Epithelial cell of esophagus (primary cell): Measurements from ENCODE around the gene PCCA.

Source experiments
- DNase-seq: peaks from one replicate; pipeline ENCODE4 v3.0.0; 2010; ENCODE audit warnings: low read depth
- H3K4me3 ChIP-seq: 2 replicates; pipeline ENCODE4 v1.5.1; 2011; ENCODE audit warnings: mild to moderate bottlenecking, low read length, control low read depth
- TF ChIP-seq, protein P1 (sequence below): IDR thresholded peaks from 2 replicates; pipeline ENCODE4 v1.5.1; 2011; ENCODE audit warnings: low read depth, mild to moderate bottlenecking, low read length, control low read depth, inconsistent platforms; ENCODE audit not compliant: insufficient read depth; ENCODE audit errors: missing control alignments

Gene PCCA

DNA sequence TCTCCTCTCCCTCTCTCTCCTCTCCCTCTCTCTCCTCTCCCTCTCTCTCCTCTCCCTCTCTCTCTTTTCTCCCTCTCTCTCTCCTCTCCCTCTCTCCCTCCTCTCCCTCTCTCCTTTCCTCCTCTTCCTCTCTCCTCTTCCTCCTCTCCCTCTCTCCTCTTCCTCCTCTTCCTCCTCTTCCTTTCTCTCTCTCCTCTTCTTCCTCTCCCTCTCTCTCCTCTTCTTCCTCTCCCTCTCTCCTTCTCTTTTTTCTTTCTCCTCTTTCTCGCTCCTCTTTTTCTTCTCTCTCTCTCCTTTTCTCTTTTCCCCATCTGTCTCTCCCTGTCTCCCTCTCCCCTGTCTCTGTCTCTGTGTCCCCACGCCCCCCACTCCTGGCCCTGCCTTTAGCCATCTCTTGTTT lies 363.0 kb downstream of the PCCA start:
- TF ChIP-seq, protein P1, sequence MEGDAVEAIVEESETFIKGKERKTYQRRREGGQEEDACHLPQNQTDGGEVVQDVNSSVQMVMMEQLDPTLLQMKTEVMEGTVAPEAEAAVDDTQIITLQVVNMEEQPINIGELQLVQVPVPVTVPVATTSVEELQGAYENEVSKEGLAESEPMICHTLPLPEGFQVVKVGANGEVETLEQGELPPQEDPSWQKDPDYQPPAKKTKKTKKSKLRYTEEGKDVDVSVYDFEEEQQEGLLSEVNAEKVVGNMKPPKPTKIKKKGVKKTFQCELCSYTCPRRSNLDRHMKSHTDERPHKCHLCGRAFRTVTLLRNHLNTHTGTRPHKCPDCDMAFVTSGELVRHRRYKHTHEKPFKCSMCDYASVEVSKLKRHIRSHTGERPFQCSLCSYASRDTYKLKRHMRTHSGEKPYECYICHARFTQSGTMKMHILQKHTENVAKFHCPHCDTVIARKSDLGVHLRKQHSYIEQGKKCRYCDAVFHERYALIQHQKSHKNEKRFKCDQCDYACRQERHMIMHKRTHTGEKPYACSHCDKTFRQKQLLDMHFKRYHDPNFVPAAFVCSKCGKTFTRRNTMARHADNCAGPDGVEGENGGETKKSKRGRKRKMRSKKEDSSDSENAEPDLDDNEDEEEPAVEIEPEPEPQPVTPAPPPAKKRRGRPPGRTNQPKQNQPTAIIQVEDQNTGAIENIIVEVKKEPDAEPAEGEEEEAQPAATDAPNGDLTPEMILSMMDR: no peak
- H3K4me3 ChIP-seq: no peak overlapping the region
- no peak for DNase-seq

DNA sequence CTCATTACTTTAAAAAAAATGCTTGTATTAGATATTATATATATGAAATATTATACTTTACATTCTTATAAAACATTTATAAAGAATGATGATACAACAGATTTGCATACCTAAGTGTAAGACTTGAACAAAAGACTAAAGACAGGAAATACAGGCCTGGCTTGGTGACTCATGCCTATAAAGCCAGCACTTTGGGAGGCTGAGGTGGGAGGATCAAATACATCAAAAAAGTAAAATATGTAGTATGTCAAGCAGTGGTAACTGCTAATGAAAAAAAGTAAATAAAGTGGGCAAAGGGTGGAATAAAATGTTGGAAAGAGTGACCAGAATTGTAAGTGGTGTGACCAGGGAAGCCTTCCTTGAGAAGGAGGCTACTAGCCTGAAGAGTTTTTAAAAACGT lies 366.0 kb downstream of the PCCA start:
- H3K4me3 ChIP-seq: no peak overlapping the region
- TF ChIP-seq, protein P1: no peak
- DNase-seq: peak; percentile 86

DNA sequence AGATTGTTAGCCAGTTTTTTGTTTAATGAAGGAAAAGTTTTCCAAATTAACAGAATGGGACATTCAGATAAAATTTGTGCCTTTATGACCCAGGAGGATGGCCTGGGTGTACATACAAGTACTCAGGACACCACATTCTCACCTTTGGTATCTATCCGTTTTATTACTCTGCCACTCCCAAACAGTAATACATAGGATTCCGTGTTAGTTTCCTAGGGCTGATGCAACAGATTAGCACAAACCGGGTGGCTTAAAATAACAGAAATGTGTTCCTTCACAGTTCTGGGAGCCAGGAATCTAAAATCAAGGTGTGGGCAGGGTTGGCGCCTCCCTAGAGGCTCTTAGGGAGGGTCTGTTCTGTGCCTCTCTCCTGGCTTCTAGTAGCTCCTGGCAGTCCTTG lies 369.8 kb downstream of the PCCA start:
- no peak overlapping the region for H3K4me3 ChIP-seq
- TF ChIP-seq, protein P1: no peak
- no peak for DNase-seq

DNA sequence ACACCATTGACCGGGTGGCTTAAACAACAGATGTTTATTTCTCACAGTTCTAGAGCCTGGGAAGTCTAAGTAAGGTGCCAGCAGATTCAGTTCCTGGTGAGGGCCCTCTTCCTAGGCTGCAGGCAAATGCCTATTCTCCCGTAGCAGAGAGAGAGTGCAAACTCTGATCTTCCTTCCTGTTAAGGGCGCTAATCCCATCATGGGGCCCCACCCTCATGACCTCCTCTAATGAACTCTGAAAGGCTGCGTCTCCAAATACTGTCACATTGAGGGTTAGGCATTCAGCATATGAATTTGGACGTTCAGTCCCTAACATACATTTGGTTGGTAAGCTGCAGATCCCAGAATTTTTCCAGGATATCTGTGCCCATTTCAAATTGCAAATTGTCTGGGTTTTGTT lies 370.9 kb downstream of the PCCA start:
- no peak overlapping the region for H3K4me3 ChIP-seq
- DNase-seq: no peak
- TF ChIP-seq, protein P1: no peak

GRCh38 chr13:100460266-100460665 lies 371.4 kb downstream of the PCCA start:
- TF ChIP-seq, protein P1: no peak
- no peak for DNase-seq

GRCh38 chr13:100460791-100461190 lies 371.9 kb downstream of the PCCA start:
- TF ChIP-seq, protein P1: no peak
- H3K4me3 ChIP-seq: no peak overlapping the region
- no peak for DNase-seq

More at GRCh38 chr13:100460266-100460665, 371.4 kb downstream of the PCCA start:
- H3K4me3 ChIP-seq: no peak overlapping the region

DNA sequence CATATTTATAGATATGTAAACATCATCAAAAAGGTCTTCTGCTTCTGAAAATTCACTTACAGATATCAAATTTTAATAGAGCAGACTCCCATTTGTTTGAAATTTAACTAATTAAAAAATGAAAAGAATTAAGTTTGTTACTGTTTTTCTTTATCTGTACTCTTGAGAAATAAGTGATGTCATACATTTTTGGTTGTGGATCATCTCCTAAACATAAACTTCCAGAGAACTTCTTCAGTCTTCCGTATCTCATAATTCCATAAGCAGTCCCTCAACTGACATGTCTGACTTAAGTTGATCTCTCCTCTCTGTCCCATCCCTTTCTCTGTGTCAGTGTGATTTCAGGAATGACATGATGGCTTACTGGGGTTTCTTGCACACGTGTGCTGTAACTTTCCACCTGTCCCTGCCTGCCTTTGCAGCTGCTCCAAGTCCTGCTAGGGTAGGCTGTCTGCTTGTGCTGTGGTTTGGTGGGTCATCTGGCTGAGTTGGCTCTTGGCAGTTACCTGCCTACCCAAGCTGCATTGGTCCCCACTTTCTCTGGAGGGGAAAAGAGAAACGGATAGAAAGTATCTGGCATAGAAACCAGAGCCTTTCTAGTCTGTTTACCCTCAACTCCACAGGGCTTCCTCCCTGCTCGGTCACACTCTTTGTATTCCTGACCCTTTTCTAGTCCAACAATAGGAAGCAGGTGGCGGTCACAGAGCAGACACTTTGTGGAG lies 372.6 kb downstream of the PCCA start:
- TF ChIP-seq, protein P1: no peak
- peak; percentile 6 for DNase-seq
- no peak overlapping the region for H3K4me3 ChIP-seq
